Measurements from ENCODE around the gene GOLGA3.
A peak's percentile ranks its signal among the peaks of the same experiment; 100 is the strongest.
"Not testable (repeated sequence)": the region's sequence is repeated elsewhere in the genome, so short reads cannot be mapped to it uniquely, and the experiment has no call there.

Gene GOLGA3

DNA sequence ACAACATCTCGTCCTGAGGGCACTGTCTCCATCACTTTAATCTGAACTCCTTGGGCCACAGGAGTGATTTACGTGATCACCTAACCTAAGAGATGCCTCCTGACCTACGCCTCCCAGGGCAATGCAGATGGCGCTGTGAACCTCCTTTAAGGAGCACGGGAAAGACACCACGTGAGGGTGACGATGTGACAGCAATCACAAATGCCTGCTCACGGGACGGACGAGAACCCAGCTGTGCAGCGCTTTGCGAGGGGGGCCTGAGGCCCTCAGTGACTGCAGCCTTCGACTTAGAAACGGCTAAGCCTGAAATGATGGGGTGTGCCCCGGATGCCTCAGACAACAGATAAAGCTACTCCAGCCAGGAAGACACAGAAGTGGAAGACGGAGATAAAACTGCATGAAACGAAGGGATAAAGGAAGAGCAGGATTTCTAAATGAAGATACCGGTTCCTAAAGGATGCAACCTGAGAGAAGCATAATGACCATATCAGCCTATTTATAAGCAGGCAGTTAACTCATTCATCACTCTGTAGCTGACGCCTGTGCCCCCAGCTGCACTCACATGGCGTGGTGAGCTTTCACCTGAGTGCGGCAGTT is 13.9 kb upstream of the GOLGA3 start:
- DNase-seq (ENCODE audit: low read depth in 2 of 2): no peak

DNA sequence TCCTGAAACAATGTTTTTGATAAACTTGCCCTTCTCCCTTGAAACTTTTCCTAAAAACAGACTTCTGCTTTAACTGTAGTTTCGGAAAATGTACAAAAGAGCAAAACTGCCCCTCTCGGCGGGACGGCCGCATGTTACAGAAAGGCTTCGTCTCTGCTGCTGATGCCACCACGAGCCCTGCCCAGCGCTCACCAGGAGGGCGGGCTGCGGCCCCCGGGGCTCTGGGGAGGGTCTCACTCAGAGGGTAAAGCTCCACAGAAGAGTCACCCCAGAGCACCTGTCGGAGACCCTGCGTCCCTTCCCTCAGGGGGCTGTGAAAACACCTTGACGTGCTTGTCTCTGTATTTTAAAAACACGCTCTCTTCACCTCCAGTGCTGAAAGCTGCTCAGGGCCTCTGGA is 12.5 kb upstream of the GOLGA3 start:
- DNase-seq (ENCODE audit: low read depth in 2 of 2): no peak

DNA sequence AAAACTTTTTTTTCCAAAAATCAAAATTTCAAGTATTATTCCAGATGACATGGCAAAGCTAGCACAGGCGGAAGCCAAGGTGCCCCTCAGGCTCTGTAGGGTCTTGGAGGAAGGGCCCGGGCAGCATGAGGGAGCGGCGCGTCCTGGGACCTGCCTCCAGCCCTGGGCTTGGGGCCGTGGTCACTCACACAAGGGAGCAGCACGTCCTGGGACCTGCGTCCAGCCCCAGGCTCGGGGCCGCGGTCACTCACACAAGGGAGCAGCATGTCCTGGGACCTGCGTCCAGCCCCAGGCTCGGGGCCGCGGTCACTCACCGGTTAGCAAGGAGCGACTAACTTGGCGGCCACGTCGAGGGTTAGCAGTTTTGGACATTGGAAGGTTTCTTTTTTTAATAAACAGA is 11.9 kb upstream of the GOLGA3 start:
- no peak for DNase-seq (ENCODE audit: low read depth in 2 of 2)

DNA sequence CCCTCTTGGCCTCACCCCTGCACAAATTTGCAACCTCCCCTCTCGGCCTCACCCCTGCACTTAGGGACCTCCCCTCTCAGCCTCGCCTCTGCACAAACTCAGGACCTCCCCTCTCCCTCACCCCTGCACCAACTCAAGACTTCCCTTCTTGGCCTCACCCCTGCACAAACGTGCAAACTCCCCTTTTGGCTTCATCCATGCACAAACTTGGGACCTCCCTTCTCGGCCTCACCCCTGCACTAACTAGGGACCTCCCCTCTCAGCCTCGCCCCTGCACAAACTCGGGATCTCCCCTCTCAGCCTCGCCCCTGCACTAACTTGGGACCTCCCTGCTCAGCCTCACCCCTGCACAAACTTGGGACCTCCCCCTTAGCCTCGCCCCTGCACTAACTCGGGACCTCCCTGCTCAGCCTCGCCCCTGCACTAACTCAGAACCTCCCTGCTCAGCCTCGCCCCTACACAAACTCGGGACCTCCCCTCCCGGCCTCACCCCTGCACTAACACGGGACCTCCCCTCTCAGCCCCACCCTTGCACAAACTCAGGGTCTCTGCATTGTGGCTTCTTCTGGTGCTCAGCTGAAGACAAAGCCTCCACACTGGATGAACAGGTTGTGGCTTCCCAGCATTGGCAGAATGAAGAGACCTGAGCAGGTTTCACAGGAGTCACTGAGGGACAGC is 11.0 kb upstream of the GOLGA3 start:
- DNase-seq (ENCODE audit: low read depth in 2 of 2): no peak

DNA sequence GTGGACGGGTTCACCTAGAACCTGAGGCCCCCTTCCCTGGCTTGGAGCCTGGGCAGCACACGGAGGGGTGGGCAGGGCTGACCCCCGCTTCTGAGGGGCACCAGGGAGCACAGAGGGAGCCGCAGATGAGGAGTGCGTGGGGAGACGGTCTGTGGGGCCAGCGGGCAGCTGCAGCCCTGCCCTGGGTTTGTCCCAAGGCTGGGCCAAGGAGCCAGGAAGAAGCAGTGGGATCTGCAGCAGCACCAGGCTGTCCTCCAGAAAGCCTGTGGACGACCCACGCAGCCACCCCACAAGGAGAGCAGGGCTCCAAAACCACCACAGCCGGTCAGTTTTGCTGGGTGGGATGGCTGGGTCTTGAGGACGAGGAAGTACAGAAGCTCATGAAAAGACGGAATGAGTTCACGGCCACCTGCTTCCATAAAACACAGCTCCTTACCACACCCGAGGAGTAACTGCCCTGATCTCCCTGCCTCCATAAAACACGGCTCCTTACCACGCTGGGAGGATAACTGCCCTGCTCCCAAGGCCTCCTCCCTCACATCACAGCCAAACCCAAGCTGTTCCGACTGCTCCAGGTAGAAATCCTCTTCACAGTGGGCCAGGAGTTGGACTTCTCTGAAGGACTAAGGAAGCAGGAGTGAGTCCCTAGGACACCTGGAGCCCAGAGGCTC is 9.9 kb upstream of the GOLGA3 start:
- DNase-seq (ENCODE audit: low read depth in 2 of 2): no peak

DNA sequence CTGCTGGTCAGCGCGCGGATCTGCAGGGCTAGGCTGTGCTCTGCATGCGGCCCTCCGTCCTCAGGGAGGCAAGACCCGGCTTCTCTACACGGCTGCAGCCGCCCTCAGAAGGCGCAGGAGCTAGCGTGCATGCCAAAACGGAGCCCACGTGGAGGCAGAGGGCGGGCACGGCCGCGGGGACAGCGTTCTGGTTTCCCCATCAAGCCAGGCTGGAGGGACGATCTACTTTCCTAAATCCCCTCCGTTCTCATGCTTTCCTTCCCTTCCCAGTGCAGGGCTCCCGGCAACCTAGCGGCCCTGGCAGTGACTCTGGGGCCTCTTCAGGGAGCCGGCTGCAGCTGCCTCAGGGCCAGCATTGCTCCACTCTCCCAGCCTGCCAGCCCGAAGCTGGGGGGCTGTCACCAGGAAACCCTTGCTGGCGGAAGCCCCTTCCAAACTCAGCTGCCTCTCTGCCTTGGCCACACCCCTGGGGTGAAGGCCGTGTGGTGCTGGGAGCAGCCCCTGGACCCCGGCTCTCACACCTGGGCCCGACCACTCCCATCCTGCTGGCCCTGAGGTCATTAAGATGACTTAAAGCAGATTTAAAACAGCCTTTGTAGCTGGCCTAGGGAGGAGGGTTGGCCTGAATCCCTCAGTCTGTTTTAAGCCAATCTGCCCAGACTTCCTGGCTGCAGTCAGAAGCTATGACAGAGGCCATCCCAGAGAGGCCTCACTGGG is 9.2 kb upstream of the GOLGA3 start:
- no peak for DNase-seq (ENCODE audit: low read depth in 2 of 2)

DNA sequence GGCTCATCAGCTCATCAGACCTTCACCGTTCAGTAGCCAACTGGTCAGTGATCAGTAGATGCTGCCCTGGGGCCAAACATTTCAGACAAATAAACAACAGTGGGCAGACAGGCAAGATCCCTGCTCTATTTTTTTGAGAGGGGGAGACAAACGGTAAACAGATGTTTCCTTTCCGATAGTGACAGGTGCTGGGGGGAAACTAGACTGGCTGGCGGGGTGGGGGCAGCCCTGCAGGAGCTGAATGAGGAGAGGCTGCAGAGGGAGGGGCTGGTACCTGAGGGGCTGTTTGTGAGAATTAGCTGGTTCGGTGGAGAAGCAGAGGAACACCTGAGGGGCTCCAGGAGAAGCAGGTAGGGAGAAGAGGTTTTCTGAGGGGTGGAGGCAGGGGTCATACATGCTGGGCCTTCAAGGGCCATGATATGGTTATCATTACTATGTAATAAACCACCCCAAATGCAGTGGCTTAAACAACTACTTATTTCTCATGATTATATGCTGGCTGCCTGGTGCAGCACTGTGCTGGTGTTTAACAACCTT is 8.2 kb upstream of the GOLGA3 start:
- no peak for DNase-seq (ENCODE audit: low read depth in 2 of 2)

DNA sequence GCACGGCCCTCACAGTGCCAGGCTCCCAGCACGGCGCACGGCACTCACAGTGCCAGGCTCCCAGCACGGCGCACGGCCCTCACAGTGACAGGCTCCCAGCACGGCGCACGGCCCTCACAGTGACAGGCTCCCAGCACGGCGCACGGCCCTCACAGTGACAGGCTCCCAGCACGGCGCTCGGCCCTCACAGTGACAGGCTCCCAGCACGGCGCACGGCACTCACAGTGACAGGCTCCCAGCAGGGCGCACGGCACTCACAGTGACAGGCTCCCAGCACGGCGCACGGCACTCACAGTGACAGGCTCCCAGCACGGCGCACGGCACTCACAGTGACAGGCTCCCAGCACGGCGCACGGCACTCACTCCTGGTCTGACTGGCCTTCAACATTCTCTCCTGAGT is 7.6 kb upstream of the GOLGA3 start:
- DNase-seq (ENCODE audit: low read depth in 2 of 2): not testable (repeated sequence)

DNA sequence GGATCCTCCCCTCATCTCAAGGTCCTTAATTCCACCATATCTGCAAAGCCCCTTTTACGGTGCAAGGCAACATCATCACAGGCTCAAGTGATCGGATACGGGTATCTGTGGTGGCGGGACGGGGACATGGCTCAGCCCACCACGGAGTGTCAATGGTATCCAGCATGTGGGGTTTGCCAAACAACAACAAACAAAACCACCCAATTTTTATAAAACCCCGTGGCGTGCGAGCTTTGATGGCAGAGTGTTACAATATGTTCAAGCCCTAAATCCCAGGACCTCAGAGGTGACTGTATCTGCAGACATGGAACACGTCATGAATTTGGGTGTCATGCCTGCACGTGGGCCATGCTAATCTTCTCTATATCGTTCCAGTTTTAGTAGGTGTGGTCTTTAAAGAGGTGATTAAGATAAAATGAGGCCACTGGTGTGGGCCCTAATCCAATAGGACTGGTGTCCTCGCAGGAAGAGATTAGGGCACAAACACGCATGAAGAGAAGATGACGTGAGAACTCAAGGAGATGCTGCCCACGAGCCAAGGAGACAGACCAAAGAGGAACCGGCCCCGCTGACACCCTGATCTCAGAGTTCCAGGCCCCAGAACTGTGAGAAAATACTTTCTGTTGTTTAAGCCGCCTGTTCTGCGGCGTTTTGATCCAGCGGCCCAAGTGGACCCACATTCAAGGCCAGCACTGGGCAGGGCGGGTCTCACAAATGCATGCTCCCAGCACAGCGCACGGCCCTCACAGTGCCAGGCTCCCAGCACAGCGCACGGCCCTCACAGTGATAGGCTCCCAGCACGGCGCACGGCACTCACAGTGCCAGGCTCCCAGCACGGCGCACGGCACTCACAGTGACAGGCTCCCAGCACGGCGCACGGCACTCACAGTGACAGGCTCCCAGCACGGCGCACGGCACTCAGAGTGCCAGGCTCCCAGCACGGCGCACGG is 6.7 kb upstream of the GOLGA3 start:
- DNase-seq (ENCODE audit: low read depth in 2 of 2): no peak

DNA sequence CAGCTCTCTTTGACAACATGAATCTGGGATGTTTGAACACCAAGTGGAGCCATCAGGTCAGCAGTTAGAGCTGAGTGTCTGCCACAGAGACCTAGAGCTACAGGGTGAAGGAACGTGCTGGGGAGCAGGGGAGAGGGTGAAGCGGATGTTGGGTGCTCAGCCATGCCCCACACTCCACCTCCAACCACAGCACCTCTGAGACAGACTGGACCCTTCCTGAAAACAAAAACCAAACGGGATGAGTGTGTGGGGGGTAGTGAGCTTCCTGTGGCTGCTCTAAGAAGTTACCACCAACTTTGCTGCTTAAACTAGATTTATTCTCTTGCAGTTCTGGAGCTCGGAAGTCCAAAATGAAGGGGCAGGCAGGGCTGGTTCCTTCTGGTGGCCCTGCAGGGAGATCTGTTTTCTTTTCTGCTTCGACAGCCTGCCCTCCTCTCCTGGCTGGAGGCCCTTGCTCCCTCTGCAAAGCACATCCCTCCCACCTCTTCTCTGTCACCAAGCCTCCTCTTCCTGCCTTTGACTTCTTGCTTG is 5.6 kb upstream of the GOLGA3 start:
- no peak for DNase-seq (ENCODE audit: low read depth in 2 of 2)

DNA sequence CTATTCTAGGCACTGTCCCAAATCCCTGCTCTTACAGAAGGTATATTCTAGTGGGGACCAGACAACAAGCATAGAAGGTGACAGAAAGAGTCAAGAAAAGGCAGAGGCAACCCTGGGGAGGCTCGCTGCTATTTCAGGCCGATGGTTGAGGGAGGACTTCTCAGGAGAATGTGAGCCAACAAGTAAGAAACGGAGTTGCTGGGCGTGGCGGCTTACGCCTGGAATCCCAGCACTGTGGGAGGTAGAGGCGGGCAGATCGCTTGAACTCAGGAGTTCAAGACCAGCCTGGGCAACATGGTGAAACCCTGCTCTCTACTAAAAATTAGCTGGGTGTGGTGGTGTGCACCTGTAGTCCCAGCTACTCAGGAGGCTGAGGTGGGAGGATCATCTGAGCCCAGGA is 4.7 kb upstream of the GOLGA3 start:
- DNase-seq (ENCODE audit: low read depth in 2 of 2): no peak

DNA sequence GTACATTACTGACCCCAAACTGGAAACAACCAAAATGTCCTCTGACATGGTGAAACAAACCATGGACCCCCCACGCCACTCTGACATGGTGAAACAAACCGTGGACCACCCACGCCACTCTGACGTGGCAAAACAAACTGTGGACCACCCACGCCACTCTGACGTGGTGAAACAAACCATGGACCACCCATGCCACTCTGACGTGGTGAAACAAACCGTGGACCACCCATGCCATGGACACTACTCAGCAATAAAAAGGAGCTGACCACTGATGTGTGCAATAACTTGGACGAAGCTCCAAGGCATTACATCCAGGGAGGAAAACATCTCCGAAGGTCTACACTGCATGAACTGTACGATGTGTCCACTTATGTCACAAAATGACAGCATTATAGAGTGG is 3.1 kb upstream of the GOLGA3 start:
- no peak for DNase-seq (ENCODE audit: low read depth in 2 of 2)

DNA sequence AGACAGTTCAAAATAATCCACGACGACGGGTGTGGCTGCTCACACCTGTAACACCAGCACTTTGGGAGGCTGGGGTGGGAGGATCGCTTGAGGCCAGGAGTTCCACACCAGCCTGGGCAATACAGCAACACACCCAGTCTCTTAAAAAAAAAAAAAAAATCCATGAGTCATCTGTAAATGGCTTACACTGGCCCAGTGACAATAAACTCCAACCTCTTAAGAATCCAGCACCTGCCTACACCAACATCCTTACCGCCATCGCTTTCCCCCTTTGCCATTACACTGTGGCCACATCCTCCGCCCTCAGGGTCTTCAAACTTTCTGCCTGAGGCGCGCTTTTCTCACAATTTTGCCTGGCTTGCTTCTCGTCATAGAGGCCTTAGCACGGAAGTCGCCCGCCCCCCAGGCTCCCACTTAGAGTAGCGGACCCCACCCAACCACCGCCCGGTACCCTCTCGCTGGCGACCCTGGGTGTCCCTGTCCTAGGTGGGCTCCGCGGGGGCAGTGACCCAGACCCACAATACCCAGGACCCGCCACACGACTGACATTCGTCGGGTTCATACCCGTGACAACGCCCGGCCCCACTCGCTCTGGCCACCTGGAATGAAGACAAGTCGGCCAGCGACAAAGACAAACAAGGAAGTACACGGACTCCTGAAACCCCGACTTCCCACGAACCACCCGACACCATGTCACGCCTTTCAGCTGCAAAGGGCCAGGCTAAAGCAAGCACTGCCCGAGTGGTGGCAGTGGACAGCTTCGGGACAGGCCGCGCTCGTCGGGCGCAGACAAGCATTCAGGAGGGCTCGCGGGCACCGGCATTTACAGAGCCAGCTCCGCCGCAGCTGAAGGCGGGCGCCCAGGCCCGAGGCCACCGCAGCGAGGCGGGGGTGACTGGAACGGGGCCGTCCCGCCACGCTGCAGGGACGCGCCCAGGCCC is 636 bp downstream of the GOLGA3 start:
- DNase-seq (ENCODE audit: low read depth in 2 of 2): peak; percentile 17 to 20

DNA sequence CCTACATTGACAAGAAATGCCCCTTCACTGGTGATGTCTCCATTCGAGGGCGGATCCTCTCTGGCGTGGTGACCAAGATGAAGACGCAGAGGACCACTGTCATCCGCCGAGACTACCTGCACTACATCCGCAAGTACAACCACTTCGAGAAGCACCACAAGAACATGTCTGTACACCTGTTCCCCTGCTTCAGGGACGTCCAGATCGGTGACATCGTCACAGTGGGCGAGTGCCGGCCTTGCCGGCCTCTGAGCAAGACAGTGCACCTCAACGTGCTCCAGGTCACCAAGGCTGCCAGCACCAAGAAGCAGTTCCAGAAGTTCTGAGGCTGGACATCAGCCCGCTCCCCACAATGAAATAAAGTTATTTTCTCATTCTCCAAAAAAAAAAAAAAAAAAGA is 2.8 kb downstream of the GOLGA3 start:
- no peak for DNase-seq (ENCODE audit: low read depth in 2 of 2)

DNA sequence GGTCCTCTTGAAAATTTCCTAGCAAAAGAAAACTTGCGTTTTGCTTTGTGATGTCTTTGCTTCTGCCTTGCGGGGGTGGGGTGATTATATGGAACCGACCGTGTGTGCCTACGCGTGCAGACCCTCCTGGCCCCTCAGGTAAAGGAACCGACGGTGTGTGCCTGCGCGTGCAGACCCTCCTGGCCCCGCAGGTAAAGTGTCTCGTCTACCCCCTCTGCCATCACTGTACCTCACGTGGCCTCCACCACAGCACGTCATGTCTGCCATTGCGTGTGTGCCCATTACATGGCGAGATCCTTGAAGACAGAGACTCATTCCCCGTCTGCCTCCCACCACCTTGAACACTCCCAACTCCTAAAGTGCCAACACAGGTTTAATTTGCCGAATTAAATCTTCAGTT is 3.6 kb downstream of the GOLGA3 start:
- DNase-seq (ENCODE audit: low read depth in 2 of 2): no peak

DNA sequence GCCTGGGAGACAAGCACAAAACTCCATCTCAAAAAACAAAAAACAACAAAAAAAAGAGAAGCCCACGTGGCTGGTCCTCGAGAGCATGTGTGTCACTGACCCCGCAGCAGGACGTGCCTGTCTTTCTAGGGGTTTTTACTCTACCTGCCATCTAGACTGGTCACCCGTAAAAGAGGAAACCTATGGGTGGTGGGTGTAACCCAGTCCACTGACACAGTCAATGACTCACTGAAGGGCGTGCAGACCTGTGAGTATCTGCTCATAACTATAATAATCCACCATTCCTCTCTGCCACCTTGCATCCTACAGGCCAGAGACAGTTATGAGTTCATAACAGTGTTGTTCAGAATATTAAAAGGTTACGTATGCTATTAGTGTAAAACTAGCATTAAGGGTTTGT is 4.6 kb downstream of the GOLGA3 start:
- no peak for DNase-seq (ENCODE audit: low read depth in 2 of 2)

DNA sequence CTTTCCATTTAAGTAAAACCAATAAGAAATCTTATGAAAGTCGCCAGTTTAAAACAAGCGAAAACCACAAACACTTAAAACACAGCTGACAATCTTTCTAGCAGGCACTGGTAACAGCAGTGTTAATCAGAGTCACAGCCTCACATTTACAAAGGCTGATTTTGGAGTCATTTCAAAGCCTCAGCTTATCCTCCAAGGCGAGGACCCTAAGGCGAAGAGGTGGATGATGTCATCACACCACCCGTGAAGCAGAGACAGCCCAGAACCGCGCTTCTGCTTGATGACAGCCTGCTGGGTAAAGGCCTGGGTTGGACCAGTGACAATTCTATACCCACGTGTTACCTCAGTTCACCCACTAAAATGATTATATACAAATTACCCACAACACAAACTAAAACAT is 10.1 kb downstream of the GOLGA3 start:
- DNase-seq (ENCODE audit: low read depth in 2 of 2): no peak

DNA sequence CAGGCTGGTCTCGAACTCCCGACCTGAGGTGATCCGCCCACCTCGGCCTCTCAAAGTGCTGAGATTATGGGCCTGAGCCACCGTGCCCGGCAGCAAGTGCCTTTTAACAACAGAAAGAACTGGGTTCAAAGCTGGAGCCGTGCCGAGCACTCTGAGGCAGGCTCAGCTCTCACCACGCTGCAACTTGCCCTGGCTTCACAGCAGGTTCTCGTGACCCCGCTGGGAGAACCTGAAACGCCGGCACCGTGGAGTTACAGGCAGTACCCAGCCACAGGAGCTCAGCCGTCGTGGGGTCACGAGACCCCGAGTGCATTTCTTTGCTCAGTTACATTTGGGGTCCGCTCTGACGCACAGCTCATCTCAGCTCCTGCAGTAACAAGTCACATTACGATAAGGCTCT is 14.4 kb downstream of the GOLGA3 start:
- no peak for DNase-seq (ENCODE audit: low read depth in 2 of 2)

DNA sequence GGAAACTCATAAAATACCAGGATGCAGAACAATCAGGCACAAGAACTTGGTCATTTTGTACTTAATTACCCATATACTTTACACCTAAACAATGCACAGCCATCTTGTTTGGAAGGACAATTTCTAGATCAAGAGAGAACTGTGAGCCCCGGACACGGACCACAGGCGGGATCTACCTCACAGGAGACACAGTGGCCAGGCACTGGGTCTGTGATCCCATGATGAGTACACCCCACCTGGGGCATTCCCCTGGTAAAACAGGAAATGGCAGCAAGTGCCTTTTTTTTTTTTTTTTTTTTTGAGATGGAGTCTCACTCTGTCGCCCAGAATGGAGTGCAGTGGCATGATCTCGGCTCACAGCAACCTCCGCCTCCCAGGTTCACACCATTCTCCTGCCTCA is 15.2 kb downstream of the GOLGA3 start:
- DNase-seq (ENCODE audit: low read depth in 2 of 2): no peak

Data from fibroblast of skin of left quadriceps (primary cell).